Measurements from ENCODE around the gene MON2. TPM values are rescaled to one million over a fixed set of nuclear protein-coding genes. Genes with fewer than 3 reads are reported as not detected.
A peak's percentile ranks its signal among the peaks of the same experiment; 100 is the strongest.

MON2 gene
- total RNA-seq, 1 donor from 2014 or later: 76.6 TPM

GRCh38 chr12:62632411-62632918 is 165.8 kb downstream of the MON2 start:
- peaks cover 38% of the 10 kb centered on the region for H3K4me1 Mint-ChIP-seq
- peaks cover 14% of the 10 kb centered on the region for H3K27me3 Mint-ChIP-seq (ENCODE audit: low read depth)
- no peak for TF ChIP-seq CTCF (IDR thresholded peaks at IDR 0.05; ENCODE audit: unreplicated experiment)
- no peaks in the 10 kb centered on the region for H3K36me3 Mint-ChIP-seq
- H3K27ac Mint-ChIP-seq: peak overlapping the region; percentile 80
- peak in 1 of 2 experiments; percentile 49 for DNase-seq (ENCODE audit: low spot score in 2 of 2, unreplicated experiment in 2 of 2)
- H3K4me3 Mint-ChIP-seq: peak overlapping the region; percentile 79
- no peaks in the 10 kb centered on the region for H3K9me3 Mint-ChIP-seq

- peaks cover 3% of the 10 kb centered on the region for H3K27me3 Mint-ChIP-seq (ENCODE audit: low read depth)
- no peaks in the 10 kb centered on the region for H3K9me3 Mint-ChIP-seq
- no peak for DNase-seq (ENCODE audit: low spot score in 2 of 2, unreplicated experiment in 2 of 2)
- no peaks in the 10 kb centered on the region for H3K36me3 Mint-ChIP-seq
- TF ChIP-seq CTCF (IDR thresholded peaks at IDR 0.05; ENCODE audit: unreplicated experiment): no peak
- no peak overlapping the region for H3K4me3 Mint-ChIP-seq
- peaks cover 18% of the 10 kb centered on the region for H3K4me1 Mint-ChIP-seq
- no peak overlapping the region for H3K27ac Mint-ChIP-seq
Observed at GRCh38 chr12:62635649-62636048, 169.0 kb downstream of the MON2 start.

- Mint-ChIP-seq H3K4me3 (no peak overlapping the region), H3K4me1 (peaks cover 13% of the 10 kb centered on the region), H3K36me3 (no peaks in the 10 kb centered on the region), H3K27ac (no peak overlapping the region), H3K27me3 (ENCODE audit: low read depth) (peaks cover 3% of the 10 kb centered on the region), H3K9me3 (no peaks in the 10 kb centered on the region)
- no peak for TF ChIP-seq CTCF (IDR thresholded peaks at IDR 0.05; ENCODE audit: unreplicated experiment)
- no peak for DNase-seq (ENCODE audit: low spot score in 2 of 2, unreplicated experiment in 2 of 2)
Observed at GRCh38 chr12:62637679-62638078, 171.1 kb downstream of the MON2 start.

GRCh38 chr12:62640910-62641448 is 174.4 kb downstream of the MON2 start:
- no peaks in the 10 kb centered on the region for H3K9me3 Mint-ChIP-seq
- peaks cover 15% of the 10 kb centered on the region for H3K4me1 Mint-ChIP-seq
- TF ChIP-seq CTCF (IDR thresholded peaks at IDR 0.05; ENCODE audit: unreplicated experiment): no peak
- H3K27ac Mint-ChIP-seq: peak overlapping the region; percentile 22
- no peaks in the 10 kb centered on the region for H3K36me3 Mint-ChIP-seq
- no peaks in the 10 kb centered on the region for H3K27me3 Mint-ChIP-seq (ENCODE audit: low read depth)
- no peak for DNase-seq (ENCODE audit: low spot score in 2 of 2, unreplicated experiment in 2 of 2)
- no peak overlapping the region for H3K4me3 Mint-ChIP-seq

- H3K9me3 Mint-ChIP-seq: no peaks in the 10 kb centered on the region
Observed at GRCh38 chr12:62642486-62642885, 175.9 kb downstream of the MON2 start.

More at GRCh38 chr12:62642486-62642885, 175.9 kb downstream of the MON2 start:
- H3K27ac Mint-ChIP-seq: no peak overlapping the region
- no peak for TF ChIP-seq CTCF (IDR thresholded peaks at IDR 0.05; ENCODE audit: unreplicated experiment)
- H3K4me3 Mint-ChIP-seq: no peak overlapping the region
- no peak for DNase-seq (ENCODE audit: low spot score in 2 of 2, unreplicated experiment in 2 of 2)
- H3K27me3 Mint-ChIP-seq (ENCODE audit: low read depth): no peaks in the 10 kb centered on the region
- H3K4me1 Mint-ChIP-seq: peaks cover 25% of the 10 kb centered on the region
- H3K36me3 Mint-ChIP-seq: peaks cover 2% of the 10 kb centered on the region

All from mesothelial cell of epicardium (in vitro differentiated cells).